Natural killer cell (primary cell): ENCODE measurements around the gene RGS6. TPM values are rescaled to one million over a fixed set of nuclear protein-coding genes. Genes with fewer than 3 reads are reported as not detected.

Experiments
- ATAC-seq, 3 donors: fragments of 150-1000 bp in 2 of 3; fragments of 200-7000 bp in 1 of 3; cut with Tn5 transposase; 1 replicate in 1 of 3; 2 replicates in 2 of 3; pipeline ENCODE4 v1.10.0; 2021; ENCODE audit warnings: mild to moderate bottlenecking in 2 of 3, moderate library complexity in 2 of 3
- DNase-seq, 2 donors: peaks; one replicate each; pipeline versions ENCODE4 v3.0.0 to v3.0.0-alpha.2; 2013 to 2021; ENCODE audit warnings: mixed read lengths in 1 of 2
- H3K27ac ChIP-seq: one replicate; pipeline ENCODE4 v1.5.1; 2013; ENCODE audit warnings: mild to moderate bottlenecking, low read length
- H3K27me3 ChIP-seq: one replicate; pipeline ENCODE4 v1.6.1; 2013; ENCODE audit warnings: low read length; ENCODE audit not compliant: control insufficient read depth, insufficient read depth
- H3K36me3 ChIP-seq: one replicate; pipeline ENCODE4 v1.6.1; 2013; ENCODE audit warnings: low read length; ENCODE audit not compliant: control insufficient read depth, insufficient read depth
- H3K4me1 ChIP-seq: one replicate; pipeline ENCODE4 v1.6.1; 2013; ENCODE audit warnings: low read length; ENCODE audit not compliant: control insufficient read depth, insufficient read depth
- H3K4me3 ChIP-seq: one replicate; pipeline ENCODE4 v1.5.1; 2013; ENCODE audit warnings: low read length
- H3K9me3 ChIP-seq: one replicate; pipeline ENCODE4 v1.6.1; 2013; ENCODE audit warnings: low read length; ENCODE audit not compliant: control insufficient read depth, insufficient read depth
- H3K27ac Mint-ChIP-seq, 2 donors: one replicate each; pipeline ENCODE4 v1.8.0; 2022; ENCODE audit warnings: mild to moderate bottlenecking in 2 of 2, mixed read lengths in 2 of 2, moderate library complexity in 1 of 2
- H3K27me3 Mint-ChIP-seq, 2 donors: one replicate each; pipeline ENCODE4 v1.8.0; 2022; ENCODE audit warnings: low read depth in 2 of 2, mixed read lengths in 2 of 2
- H3K36me3 Mint-ChIP-seq: one replicate; pipeline ENCODE4 v1.8.0; 2022; ENCODE audit warnings: mixed read lengths
- H3K4me1 Mint-ChIP-seq, 2 donors: one replicate each; pipeline ENCODE4 v1.8.0; 2022; ENCODE audit warnings: mixed read lengths in 2 of 2
- H3K4me3 Mint-ChIP-seq: one replicate; pipeline ENCODE4 v1.8.0; 2022; ENCODE audit warnings: mild to moderate bottlenecking, moderate library complexity, mixed read lengths
- H3K9me3 Mint-ChIP-seq, 2 donors: one replicate each; pipeline ENCODE4 v1.8.0; 2022; ENCODE audit warnings: mixed read lengths in 2 of 2
- CTCF ChIP-seq: fragments of 200-600 bp; IDR thresholded peaks from one replicate; pipeline ENCODE4 v1.8.0; 2022; ENCODE audit warnings: antibody characterized with exemption
- WGBS: methylation state at CpG from one replicate; pipeline ENCODE4 v1.1.7; 2013; ENCODE audit warnings: missing lambda C conversion rate; ENCODE audit not compliant: insufficient coverage; 5-methylcytosine and 5-hydroxymethylcytosine counted together
- intact Hi-C: fragments of 100-400 bp; cut with micrococcal nuclease; formaldehyde crosslinking; loops from one replicate; pipeline ENCODE4 v1.14.2; 2022
- total RNA-seq, 4 donors: library from RNA; stranded (reverse); fragments of 120-200 nt in 1 of 4; gene quantifications; one replicate each; pipeline versions ENCODE4 v1.2.3 to v1.2.4, GENCODE V29; 2013 to 2022

Gene RGS6
- total RNA-seq, 3 donors from 2014 or later (not counting 1 experiment from before 2014, with no cell fraction given): 0.75 to 1.4 TPM; not detected in 1

GRCh38 chr14:72565149-72565559, 632.9 kb downstream of the RGS6 start:
- Histone ChIP-seq H3K4me1 (no peaks in the 10 kb centered on the region), H3K4me3 (no peak overlapping the region), H3K9me3 (no peaks in the 10 kb centered on the region), H3K36me3 (no peaks in the 10 kb centered on the region), H3K27ac (no peak overlapping the region), H3K27me3 (peaks cover 1% of the 10 kb centered on the region)
- Mint-ChIP-seq H3K4me3 (no peak overlapping the region), H3K4me1 (no peaks in the 10 kb centered on the region), H3K36me3 (no peaks in the 10 kb centered on the region), H3K9me3 (no peaks in the 10 kb centered on the region), H3K27ac (no peak overlapping the region), H3K27me3 (peaks cover 60 to 68% of the 10 kb centered on the region in 2 donors)
- intact Hi-C loops: no loop called here
- no peak for TF ChIP-seq CTCF
- DNase-seq (no peak), ATAC-seq (no peak)
- WGBS: 95% methylated on average over 5 of the region's 5 CpGs

- intact Hi-C loops: no loop called here
- Histone ChIP-seq H3K36me3 (no peaks in the 10 kb centered on the region), H3K27me3 (peaks cover 2% of the 10 kb centered on the region), H3K27ac (no peak overlapping the region), H3K4me1 (no peaks in the 10 kb centered on the region), H3K9me3 (no peaks in the 10 kb centered on the region), H3K4me3 (no peak overlapping the region)
- 90% methylated on average over 6 of the region's 6 CpGs for WGBS
- Mint-ChIP-seq H3K27me3 (peaks cover 59 to 67% of the 10 kb centered on the region in 2 donors), H3K27ac (no peak overlapping the region), H3K4me1 (no peaks in the 10 kb centered on the region), H3K36me3 (no peaks in the 10 kb centered on the region), H3K4me3 (no peak overlapping the region), H3K9me3 (no peaks in the 10 kb centered on the region)
- DNase-seq (no peak), ATAC-seq (no peak)
- no peak for TF ChIP-seq CTCF
Observed at GRCh38 chr14:72565917-72566316, 633.7 kb downstream of the RGS6 start.

GRCh38 chr14:72567226-72567625, 635.0 kb downstream of the RGS6 start:
- H3K27me3 Mint-ChIP-seq: peaks cover 59 to 63% of the 10 kb centered on the region in 2 donors
- intact Hi-C loops: no loop called here
- Histone ChIP-seq H3K27ac (no peak overlapping the region), H3K36me3 (no peaks in the 10 kb centered on the region), H3K27me3 (peaks cover 2% of the 10 kb centered on the region), H3K4me3 (no peak overlapping the region), H3K4me1 (no peaks in the 10 kb centered on the region), H3K9me3 (no peaks in the 10 kb centered on the region)
- WGBS: 93% methylated on average over 6 of the region's 6 CpGs
- H3K27ac Mint-ChIP-seq: no peak overlapping the region
- no peaks in the 10 kb centered on the region for H3K36me3 Mint-ChIP-seq
- no peaks in the 10 kb centered on the region for H3K9me3 Mint-ChIP-seq
- no peak for ATAC-seq
- H3K4me3 Mint-ChIP-seq: no peak overlapping the region
- no peak for TF ChIP-seq CTCF
- H3K4me1 Mint-ChIP-seq: no peaks in the 10 kb centered on the region
- DNase-seq: no peak

GRCh38 chr14:72568296-72568992, 636.2 kb downstream of the RGS6 start:
- DNase-seq (no peak), ATAC-seq (no peak)
- WGBS: 93% methylated on average over 19 of the region's 19 CpGs
- Histone ChIP-seq H3K4me3 (no peak overlapping the region), H3K36me3 (no peaks in the 10 kb centered on the region), H3K27ac (no peak overlapping the region), H3K9me3 (no peaks in the 10 kb centered on the region), H3K27me3 (peaks cover 2% of the 10 kb centered on the region), H3K4me1 (no peaks in the 10 kb centered on the region)
- Mint-ChIP-seq H3K4me1 (no peaks in the 10 kb centered on the region), H3K9me3 (no peaks in the 10 kb centered on the region), H3K27me3 (peaks cover 60 to 65% of the 10 kb centered on the region in 2 donors), H3K27ac (no peak overlapping the region), H3K36me3 (no peaks in the 10 kb centered on the region), H3K4me3 (no peak overlapping the region)
- TF ChIP-seq CTCF: no peak
- intact Hi-C loops: no loop called here
